ENCODE measurements around the gene SKAP1. TPM values are rescaled to one million over a fixed set of nuclear protein-coding genes. Genes with fewer than 3 reads are reported as not detected.

SKAP1 gene
- total RNA-seq, result not detected in 2 replicates

GRCh38 chr17:48429638-48430586 lies at the start of gene SKAP1:
Gene SKAP1 (minus strand): TSS chr17:48430214.
- no peak within 1 kb of the TSS for H3K4me3 ChIP-seq (ENCODE audit: low read depth, low read length)
- H3K27me3 ChIP-seq (ENCODE audit: control insufficient read depth, insufficient read depth, low read length), result peaks cover 39% of the 10 kb centered on the region
- no peak for TF ChIP-seq CTCF (IDR thresholded peaks at IDR 0.05; ENCODE audit: insufficient read depth, low read length, severe bottlenecking)
- FAIRE-seq (no peak), DNase-seq (ENCODE audit: low read depth) (no peak)
- H3K36me3 ChIP-seq (ENCODE audit: control insufficient read depth, insufficient read depth, low read length), result no peaks in the 10 kb centered on the region

- no peaks in the 10 kb centered on the region for H3K27me3 ChIP-seq (ENCODE audit: control insufficient read depth, insufficient read depth, low read length)
- FAIRE-seq (no peak), DNase-seq (ENCODE audit: low read depth) (no peak)
- no peak overlapping the region for H3K4me3 ChIP-seq (ENCODE audit: low read depth, low read length)
- no peak for TF ChIP-seq CTCF (IDR thresholded peaks at IDR 0.05; ENCODE audit: insufficient read depth, low read length, severe bottlenecking)
- no peaks in the 10 kb centered on the region for H3K36me3 ChIP-seq (ENCODE audit: control insufficient read depth, insufficient read depth, low read length)
These were observed 49.0 kb upstream of the SKAP1 start for GRCh38 chr17:48479014-48479402.

GRCh38 chr17:48478224-48479013 lies 48.4 kb upstream of the SKAP1 start:
- no peak overlapping the region for H3K4me3 ChIP-seq (ENCODE audit: low read depth, low read length)
- no peak for FAIRE-seq

GRCh38 chr17:48477221-48477620 lies 47.2 kb upstream of the SKAP1 start:
- DNase-seq (ENCODE audit: low read depth) (no peak), FAIRE-seq (no peak)
- no peaks in the 10 kb centered on the region for H3K36me3 ChIP-seq (ENCODE audit: control insufficient read depth, insufficient read depth, low read length)
- H3K4me3 ChIP-seq (ENCODE audit: low read depth, low read length), result no peak overlapping the region
- no peak for TF ChIP-seq CTCF (IDR thresholded peaks at IDR 0.05; ENCODE audit: insufficient read depth, low read length, severe bottlenecking)
- H3K27me3 ChIP-seq (ENCODE audit: control insufficient read depth, insufficient read depth, low read length), result no peaks in the 10 kb centered on the region

More at GRCh38 chr17:48478224-48479013, 48.4 kb upstream of the SKAP1 start:
- Histone ChIP-seq H3K27me3 (ENCODE audit: control insufficient read depth, insufficient read depth, low read length) (no peaks in the 10 kb centered on the region), H3K36me3 (ENCODE audit: control insufficient read depth, insufficient read depth, low read length) (no peaks in the 10 kb centered on the region)
- TF ChIP-seq CTCF (IDR thresholded peaks at IDR 0.05; ENCODE audit: insufficient read depth, low read length, severe bottlenecking), result no peak
- DNase-seq (ENCODE audit: low read depth), result no peak

GRCh38 chr17:48472411-48473281 lies 42.6 kb upstream of the SKAP1 start:
- no peaks in the 10 kb centered on the region for H3K27me3 ChIP-seq (ENCODE audit: control insufficient read depth, insufficient read depth, low read length)
- DNase-seq (ENCODE audit: low read depth), result peak; percentile 58
- H3K4me3 ChIP-seq (ENCODE audit: low read depth, low read length), result no peak overlapping the region
- TF ChIP-seq CTCF (IDR thresholded peaks at IDR 0.05; ENCODE audit: insufficient read depth, low read length, severe bottlenecking), result no peak
- H3K36me3 ChIP-seq (ENCODE audit: control insufficient read depth, insufficient read depth, low read length), result no peaks in the 10 kb centered on the region
- no peak for FAIRE-seq

Data from bronchial epithelial cell (primary cell).